HG02973 (cell line): ENCODE data around the gene RIPOR1.
A peak's percentile ranks its signal among the peaks of the same experiment; 100 is the strongest.
"Not testable (repeated sequence)": the region's sequence is repeated elsewhere in the genome, so short reads cannot be mapped to it uniquely, and the experiment has no call there.

Experiments used
- ATAC-seq: cut with Tn5 transposase; IDR thresholded peaks from one replicate; pipeline ENCODE4 v1.9.1; 2021; ENCODE audit warnings: moderate library complexity; ENCODE audit not compliant: unreplicated experiment

Gene RIPOR1

GRCh38 chr16:67528222-67528869 is at the start of gene RIPOR1:
TSS of gene RIPOR1 (plus strand) at chr16:67528829. CDS start at chr16:67538447, 9,618 bp downstream.
- no peak for ATAC-seq

- ATAC-seq, result peak; percentile 84
Observed at GRCh38 chr16:67480833-67481560, 47.6 kb upstream of the RIPOR1 start, which contains the start of gene ATP6V0D1. TSS of gene ATP6V0D1 (minus strand) at chr16:67481157. CDS start at chr16:67481086, 71 bp downstream.

GRCh38 chr16:67481561-67482232 is 46.9 kb upstream of the RIPOR1 start:
- no peak for ATAC-seq

- no peak for ATAC-seq
Observed at GRCh38 chr16:67482233-67482924, 46.2 kb upstream of the RIPOR1 start.

GRCh38 chr16:67483150-67483549 is 45.5 kb upstream of the RIPOR1 start, which contains the start of gene AGRP:
TSS of gene AGRP (minus strand) at chr16:67483547. CDS start at chr16:67483398, 149 bp downstream.
- ATAC-seq, result no peak

GRCh38 chr16:67483731-67484525 is 44.7 kb upstream of the RIPOR1 start:
- ATAC-seq, result no peak

GRCh38 chr16:67486805-67487204 is 41.8 kb upstream of the RIPOR1 start:
- no peak for ATAC-seq

GRCh38 chr16:67487561-67487960 is 41.1 kb upstream of the RIPOR1 start:
- ATAC-seq, result not testable (repeated sequence)

- peak; percentile 3 for ATAC-seq
Observed at GRCh38 chr16:67489401-67490083, 39.1 kb upstream of the RIPOR1 start.

- no peak for ATAC-seq
Observed at GRCh38 chr16:67490335-67491096, 38.1 kb upstream of the RIPOR1 start.

- no peak for ATAC-seq
Observed at GRCh38 chr16:67499106-67499505, 29.5 kb upstream of the RIPOR1 start.

GRCh38 chr16:67504031-67505021 is 24.3 kb upstream of the RIPOR1 start:
- no peak for ATAC-seq

- ATAC-seq, result no peak
Observed at GRCh38 chr16:67506468-67506867, 22.2 kb upstream of the RIPOR1 start.

- no peak for ATAC-seq
Observed at GRCh38 chr16:67509016-67509415, 19.6 kb upstream of the RIPOR1 start.

GRCh38 chr16:67513892-67514291 is 14.7 kb upstream of the RIPOR1 start:
- not testable (repeated sequence) for ATAC-seq

GRCh38 chr16:67514382-67514828 is 14.2 kb upstream of the RIPOR1 start:
- peak; percentile 38 for ATAC-seq

GRCh38 chr16:67516296-67517154 is 12.1 kb upstream of the RIPOR1 start:
- no peak for ATAC-seq
